NCI-H1048 (cell line): ENCODE measurements around the gene RECQL.
"Not testable (repeated sequence)": the region's sequence is repeated elsewhere in the genome, so short reads cannot be mapped to it uniquely, and the experiment has no call there.

Experiments
- DNase-seq: peaks from one replicate; lab custom pipeline; 2025; lab: John Stamatoyannopoulos, UW

Gene RECQL

DNA sequence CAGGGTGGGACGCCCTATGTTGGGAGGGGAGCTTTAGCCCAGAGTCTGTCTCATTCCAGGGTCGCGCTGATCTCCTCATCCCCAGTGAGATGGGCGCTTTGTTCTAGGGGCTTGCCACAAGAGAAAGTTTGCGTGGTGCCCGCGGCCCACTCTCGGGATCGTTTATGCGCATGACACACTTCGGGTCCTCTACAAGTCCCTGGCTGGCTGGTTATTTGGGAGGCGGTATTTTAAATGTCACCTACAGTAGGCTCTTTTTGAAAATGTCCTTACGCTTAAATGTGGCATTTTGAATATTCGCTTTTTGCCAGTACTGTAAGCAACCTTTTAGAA is 695 bp upstream of the RECQL start:
- DNase-seq: no peak

DNA sequence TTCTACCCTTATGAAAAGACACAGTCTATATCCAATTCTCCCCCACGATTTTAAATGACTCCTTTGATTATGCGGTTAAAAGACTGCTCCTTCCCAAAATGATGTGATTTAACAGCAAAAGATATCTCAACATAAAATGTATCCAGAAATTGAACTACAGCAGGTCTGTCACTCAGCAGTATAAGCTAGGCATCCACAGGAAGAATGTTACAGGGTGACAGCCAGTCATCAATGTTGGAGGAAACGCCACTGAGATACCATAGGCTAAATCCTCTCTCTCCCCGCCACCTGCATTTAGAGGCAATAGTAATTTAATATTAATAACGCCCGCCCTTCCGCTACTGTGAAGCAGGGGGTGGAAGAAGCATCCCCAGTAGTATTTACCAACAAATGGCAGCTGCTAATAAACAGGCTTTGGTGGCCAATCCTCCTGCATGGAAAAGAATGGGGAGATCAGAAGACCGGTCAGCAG is 613 bp downstream of the RECQL start:
- DNase-seq: no peak

DNA sequence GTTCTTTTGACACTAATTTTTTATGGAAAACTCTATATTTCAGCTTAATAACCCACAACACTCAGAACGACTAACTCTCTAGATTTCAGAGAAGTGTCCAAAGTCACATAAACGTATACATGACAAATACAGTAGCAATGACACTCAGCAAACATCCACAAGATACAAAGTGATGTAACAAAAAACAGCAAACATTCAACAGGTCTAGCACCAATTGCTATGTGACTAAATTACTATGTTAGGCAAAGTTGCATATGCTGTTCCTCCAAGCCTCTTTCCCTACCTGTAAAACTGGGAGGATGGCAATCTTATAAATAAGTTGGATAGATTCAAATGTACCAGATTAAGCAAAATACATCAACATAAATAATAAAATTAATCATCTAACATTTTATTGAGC is 1.7 kb downstream of the RECQL start:
- no peak for DNase-seq

DNA sequence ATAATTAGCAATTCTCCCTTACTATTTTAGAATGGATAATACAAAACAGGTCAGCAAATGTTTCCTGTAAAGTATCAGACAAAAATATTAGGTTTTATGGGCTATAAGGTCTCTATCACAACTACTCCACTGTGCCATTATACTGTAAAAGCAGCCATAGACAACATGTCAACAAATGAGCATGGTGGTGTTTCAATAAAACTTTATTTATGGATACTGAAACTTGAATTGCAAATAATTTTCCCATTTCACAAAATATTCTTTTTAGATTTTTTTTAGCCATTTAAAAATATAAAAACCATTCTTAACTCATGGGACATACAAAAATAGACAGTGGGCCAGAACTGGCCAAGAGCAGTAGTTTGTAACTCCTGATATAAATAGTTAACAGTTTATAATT is 15.4 kb downstream of the RECQL start:
- DNase-seq: no peak

DNA sequence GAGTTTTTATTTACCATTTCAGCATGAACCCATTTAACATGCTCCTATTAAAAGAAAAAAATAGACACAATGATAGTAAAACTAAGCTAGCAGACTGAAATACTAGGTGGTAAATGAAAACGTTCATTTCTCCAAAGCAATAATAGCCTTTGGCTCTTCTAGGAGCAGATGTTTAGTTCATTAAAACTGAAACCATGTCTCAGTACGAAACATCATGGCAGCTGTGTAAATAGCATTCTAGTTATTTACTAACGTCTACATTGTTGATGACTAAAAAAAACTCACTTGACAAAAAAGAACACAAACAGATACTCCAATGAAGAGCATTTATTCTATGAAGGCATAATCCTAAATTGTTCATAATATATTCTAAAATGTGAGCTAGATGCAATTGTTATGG is 17.9 kb downstream of the RECQL start:
- DNase-seq: no peak

DNA sequence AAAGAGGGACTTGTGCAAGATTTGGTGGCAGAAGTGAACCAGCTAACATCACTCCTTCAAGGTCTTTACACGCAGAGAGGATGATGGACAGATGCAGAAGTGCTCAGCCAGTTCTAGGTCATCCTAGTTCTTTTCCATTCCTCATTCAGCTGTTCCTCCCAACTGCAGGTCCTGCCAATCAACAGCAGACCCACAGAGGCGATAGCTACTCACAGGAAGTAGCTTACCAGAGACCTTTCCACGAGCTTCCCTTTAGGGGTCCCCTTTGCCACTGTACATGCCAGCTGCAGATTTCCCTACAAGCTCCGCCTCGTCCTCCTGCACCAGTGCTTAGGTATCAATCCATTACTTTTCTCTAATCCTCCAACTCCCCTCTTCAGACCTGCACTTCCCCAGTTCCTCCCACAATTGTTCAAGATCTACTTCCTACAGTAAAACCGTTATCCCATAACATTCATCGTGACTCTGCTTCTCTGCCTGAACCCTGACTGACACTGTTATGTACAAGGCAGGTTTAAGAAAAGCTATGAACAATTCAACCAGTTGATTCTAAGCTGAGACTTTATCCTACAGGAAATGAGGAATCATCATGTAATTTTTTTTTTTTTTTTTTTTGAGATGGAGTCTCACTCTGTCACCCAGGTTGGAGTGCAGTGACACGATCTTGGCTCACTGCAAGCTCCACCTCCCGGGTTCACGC is 22.5 kb downstream of the RECQL start:
- DNase-seq: no peak

DNA sequence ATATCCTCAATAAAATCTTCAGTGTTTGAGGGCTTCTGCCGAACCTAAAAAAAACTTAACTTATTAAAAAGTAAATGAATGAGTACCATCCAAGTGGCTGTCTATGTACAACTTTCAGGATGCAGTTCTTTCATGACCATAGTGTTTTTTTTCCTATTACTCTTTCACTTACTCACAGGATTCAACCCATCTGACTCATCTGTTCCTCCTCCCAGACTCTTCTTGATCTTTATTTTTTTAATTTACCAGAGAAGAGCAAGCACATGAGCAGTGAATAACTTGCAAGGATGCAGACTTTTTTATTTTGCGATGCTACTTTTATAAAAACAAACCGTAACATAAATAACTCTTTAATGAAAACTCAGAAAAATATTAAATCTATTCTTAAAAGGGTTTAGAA is 24.5 kb downstream of the RECQL start:
- DNase-seq: no peak

DNA sequence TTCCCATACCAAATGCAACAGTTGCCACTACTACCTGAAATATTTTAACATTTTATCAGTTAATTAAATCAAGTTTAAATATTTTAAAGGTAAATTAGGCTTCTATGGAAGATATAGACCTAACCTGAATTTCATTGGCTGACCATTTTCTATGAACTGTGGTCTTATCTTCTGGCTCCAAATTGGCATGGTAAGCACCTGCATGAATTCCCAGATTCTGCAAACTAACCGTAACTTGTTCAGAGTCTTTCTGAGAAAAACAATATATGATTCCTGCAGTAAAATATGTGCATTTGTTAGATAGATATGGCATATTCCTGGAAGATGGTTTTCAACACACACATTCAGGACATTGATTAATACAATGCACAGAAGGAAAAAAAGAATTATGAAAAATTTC is 25.9 kb downstream of the RECQL start:
- no peak for DNase-seq

DNA sequence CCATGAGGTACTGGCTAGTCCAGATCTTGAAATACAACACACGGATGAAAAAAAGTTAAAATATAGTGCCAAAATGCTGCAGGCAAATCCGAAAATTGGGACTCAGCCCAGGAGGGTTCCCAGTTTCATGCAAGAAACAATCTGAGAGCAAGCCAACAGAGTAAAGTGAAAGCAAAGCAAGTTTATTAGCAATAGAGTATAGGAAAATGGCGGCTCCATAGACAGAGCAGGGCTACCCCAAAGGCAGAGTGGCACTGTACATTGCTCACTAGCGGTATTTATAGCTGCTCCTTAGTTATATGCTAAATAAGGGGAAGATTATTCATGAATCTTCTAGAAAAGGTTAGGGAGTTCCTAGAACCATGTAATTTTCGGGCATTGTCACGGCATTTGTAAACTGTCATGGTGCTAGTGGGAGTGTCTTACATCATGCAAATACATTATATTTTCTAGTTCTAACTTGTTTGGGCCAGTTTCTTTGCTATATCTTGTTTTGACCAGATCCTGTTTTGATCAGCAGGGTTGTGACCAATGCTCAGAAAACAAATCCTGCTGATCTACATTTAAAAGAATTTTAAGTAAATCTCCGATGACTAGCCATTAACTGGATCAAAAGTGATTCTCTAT is 29.1 kb downstream of the RECQL start:
- DNase-seq: no peak

DNA sequence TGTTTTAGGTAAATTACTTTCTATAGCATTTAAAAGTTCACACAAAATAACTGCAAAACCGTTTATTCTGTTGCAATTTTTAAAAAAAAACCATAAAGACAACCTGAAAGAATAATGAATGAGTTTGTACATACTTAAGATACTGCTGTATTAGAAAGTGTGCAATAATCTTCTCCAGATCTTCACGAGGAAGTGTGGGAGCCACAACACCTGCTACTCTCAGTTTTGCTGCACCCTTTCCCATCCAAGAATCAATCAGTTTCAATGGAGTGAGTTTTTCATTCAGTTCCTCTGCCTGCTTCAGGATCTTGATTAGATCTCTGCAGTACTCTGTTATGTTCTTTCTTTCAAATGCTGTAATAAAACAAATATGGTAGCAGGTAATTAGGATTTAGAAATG is 30.1 kb downstream of the RECQL start:
- no peak for DNase-seq

DNA sequence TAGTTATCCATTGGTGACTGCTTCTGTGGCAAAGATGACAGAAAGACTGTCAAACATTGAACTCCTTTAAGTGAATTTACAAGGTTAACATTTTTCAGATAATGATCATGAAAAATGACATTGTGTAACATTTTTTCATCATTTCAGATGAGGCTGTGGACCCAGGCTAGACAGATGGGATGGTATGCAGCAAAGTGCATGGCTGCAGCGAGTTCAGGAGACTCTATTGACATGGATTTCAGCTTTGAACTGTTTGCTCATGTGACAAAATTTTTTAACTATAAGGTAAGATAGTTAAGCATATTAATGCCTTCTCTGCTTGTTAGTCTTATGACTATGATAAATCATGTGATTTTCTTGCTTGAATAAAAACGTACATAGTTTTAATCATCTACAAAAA is 34.1 kb downstream of the RECQL start:
- not testable (repeated sequence) for DNase-seq

DNA sequence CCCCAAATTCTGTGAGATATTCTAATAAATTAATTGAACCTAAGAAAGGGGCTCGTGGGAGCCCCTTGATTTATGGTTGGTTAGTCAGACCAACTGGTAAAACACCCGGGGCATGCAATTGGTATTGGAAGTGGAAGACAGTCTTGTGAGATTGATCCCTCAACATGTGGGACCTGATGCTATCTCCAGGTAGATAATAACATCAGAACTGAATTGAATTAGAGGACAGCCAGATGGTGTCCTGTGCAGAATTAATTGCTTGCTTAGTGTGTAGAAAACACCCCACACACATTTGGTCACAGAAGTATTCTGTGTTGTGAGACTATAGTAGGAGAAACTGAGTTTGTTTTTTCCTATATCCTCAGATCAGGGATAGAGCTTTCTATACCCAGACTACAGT is 42.0 kb downstream of the RECQL start:
- no peak for DNase-seq

DNA sequence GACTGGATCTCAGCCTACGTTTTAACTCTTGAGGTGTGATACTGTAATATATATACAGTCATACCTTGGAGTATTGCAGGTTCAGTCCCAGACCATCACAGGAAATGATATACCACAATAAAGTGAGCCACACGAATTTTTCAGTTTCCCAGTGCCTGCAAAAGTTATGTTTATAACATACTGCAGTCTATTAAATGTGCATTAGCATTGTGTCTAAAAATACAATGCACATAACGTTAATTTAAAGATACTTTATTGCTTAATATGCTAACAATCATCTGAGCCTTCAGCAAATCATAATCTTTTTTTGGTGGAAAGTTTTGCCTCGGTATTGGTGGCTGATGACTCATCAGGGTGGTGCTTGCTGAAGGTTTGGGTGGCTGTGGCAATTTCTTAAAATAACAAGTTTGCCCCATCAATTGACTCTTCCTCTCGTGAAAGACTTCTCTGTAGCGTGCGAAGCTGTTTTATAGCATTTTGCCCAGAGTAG is 45.1 kb downstream of the RECQL start:
- DNase-seq: no peak

DNA sequence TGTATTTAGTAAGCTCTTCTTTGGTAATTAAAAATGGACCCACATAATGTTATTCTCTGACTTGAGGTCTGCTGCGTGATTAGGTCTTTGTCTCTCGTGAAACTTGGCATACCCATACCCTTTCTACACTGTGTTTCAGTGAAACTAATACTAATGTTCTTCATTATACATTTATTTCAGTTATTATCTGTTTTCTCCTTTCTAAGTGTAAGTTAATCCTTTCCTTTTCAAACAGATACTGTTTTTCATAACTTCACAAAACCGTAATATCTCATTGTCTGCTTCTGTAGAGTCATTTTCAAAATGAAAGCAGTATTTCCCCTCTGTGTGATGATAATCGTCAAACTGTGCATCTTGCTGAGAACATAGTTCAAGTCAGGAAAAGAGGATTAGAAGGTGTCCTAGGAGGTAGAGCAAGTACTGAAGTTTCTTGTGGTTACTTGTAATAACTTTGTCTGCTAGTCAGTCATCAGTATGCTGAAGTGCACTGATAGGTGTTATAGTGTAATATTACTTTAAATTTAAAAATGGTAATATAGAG is 48.1 kb downstream of the RECQL start:
- no peak for DNase-seq

DNA sequence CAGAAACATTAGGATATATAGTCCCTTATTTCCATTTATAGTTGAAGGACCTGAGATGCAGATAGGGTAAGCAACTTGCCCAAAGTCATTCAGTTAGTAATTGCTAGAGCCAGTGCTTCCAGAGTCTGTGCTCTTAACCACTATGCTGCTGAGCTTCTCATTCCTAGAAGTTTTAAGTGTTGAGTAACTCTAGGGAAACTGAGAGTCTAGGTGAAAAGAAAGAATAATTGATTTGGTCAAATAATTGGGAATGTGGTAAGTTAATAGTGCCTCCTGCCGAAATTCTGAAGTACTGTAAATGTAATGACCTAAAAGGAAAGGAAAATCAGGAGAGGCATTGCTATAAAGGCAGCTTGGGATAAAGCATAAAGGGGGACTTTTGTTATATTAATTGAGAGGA is 49.9 kb downstream of the RECQL start:
- no peak for DNase-seq

DNA sequence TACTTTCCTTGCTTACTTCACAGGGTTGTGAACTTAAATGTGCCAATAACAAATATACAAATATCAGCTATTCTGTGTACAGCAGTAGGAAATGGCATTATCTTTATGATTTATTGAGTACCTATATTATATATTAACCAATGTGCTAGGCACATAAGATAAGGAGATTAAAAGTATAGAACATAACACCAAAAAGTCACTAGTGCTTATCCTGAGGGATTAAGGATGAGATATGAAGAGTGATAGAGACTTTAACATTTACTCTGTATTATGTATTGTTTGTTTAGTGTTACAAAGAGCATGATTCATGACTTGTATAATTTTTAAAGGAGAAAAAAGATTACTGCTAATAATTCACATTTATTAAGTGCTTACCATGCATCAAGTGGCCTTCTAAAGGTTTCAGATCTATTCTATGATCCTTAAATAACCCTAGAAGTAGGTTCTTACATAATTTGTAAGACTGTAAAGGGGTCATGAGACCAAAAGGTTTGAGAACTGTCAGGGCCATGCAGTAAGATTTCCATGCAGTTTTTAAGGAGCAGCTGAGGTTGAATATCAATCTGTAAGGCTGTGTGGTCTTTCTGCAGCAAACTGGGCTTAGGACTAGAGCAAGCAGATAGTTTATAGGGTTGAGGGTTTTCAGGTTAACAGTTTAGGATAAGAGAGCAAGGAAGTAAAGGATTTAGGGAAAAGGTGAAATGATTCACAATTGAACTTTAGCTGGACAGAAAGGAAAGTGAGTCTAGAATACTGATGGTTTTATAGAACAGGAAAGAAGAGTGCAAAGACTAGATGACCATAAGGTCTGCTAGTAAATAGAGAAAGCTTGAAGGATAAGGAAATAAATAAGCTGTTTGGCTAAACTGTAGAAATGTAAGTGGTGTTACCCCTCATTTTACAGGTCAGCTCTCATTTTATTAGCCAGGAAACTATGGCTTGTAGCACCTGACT is 57.0 kb downstream of the RECQL start:
- no peak for DNase-seq

DNA sequence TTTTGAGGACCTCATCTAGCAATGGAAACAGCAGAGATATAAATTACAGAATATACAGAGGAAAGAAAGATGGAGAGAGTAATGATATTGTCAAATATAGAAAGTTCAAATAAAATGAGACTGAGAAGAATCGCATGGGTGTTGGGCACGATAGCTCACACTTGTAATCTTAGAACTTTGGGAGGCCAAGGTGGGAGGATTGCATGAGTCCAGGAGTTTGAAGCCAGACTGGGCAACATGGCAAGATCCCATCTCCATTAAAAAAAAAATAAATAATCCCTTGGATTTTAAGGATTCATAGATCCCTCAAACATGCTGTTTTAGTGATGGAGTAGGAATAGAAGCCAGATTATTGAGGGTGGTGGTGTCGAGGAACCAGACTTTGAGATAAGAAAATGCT is 62.1 kb downstream of the RECQL start:
- no peak for DNase-seq

DNA sequence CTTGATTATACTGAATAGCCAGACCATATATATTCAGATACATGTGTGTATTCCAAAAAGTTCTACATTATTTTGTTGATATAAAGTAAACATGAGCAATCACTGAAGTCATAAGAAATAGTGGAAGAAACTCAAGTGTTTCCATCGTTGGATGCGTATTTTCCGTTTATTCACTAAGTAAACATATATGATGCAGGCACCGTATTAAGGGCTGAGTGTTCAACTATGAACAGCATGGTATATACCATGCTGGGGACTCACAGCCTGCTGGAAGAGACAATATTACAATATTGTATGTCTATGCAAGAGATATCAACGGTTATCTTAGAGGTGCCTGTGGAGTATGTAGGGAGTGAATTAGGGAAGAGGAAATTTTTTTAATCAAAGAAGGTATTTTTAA is 62.8 kb downstream of the RECQL start:
- no peak for DNase-seq

DNA sequence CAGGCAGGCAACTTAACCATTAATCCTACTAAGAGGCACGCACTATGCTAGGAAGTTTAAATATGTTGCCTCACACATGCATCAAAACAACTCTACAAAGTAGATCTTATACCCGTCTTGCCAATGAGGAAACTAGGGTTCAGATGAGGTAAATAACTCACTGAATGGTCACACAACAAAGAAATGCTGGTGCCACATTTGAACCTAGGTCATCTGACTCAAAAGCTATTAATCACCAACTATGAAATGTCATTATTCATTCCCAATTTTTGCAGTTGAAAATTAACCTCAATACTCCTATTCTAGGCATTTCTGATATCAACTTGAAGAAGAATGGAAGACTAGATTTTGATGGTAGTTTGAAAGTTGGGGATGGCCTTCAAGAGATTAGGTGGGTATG is 66.7 kb downstream of the RECQL start:
- no peak for DNase-seq

DNA sequence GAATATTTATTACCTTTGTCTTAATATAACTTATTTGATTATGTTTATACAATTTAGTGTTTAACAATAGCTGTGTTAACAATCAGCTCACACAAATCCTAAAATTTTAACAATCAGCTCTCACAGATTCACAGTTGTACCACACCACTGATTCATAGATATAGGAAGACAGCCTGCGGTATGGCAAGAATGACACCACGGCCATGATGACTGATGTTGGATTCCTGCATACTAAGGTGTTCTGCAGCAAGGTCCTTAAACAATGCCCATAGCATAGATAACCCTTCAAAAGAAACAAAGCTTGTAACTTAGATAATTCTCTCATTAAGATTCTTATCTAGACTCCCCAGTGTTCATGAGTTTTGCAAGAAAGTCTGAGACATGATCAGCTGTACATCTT is 67.9 kb downstream of the RECQL start:
- DNase-seq: no peak

DNA sequence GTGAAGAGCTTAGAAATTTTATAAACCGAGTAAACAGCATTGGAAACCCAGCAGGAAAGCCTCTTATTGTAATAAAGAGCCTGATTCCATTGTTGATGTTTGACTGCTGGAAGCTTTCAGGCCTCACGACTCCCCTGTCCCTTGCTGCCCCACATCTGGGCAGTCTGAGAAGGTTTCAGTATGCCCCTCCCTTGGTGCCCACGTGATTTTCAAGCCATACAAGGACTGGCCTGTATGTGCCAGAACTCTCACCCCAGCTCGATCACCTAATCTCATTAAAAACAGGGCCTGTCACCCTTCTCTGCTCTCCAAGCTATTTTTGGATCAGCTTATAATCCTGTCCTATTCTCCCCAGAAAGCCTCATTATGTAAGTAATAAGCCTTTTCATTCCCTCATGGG is 71.4 kb downstream of the RECQL start:
- no peak for DNase-seq

DNA sequence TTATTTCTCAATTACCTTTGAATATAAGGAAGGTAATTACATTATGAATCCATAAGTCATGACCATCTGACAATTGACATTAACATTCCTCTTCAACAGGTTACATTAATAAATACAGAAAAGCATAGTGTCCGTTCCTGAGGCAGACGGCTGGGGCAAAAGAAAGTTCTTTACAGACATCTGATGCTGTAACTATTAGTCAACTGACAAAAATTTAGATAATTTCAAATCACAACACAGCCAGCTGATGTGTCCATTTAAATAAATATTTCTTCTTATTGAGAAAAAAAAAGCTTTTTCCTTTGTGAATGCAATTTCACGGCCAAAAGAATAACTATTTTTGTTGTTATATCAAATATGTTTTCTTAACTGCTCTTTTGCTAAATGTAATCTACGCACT is 73.2 kb downstream of the RECQL start:
- DNase-seq: no peak
